ENCODE data around the gene ADRM1. TPM values are rescaled to one million over a fixed set of nuclear protein-coding genes. Genes with fewer than 3 reads are reported as not detected.

ADRM1 gene
- total RNA-seq, 1 experiment from 2014 or later = 160 TPM

DNA sequence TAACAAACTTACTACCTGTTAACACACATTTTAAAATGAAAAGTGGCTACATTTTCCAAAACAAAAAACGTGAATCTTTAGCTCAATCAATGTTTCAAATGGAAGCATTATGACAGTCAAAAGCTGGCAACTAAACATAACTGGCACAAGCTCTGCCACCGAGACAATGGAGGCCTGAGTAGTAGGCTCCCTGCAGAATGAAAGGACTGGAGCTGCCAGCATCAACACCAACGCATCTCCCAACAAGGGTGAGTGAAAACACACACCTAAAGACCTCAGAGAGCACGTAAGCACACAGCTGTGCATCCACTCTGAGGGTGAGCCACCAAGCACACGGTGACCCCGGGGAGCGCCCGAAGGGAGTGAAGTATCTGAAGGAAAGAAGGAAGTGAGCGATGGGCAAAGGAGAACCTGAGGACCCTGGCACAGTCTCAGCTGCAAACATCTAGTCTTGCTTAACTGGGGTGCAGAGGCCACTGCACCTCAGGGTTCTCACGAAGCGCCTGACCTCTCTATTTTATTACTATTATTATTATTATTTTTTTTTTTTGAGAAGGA, 1.6 kb upstream of the ADRM1 start (continued):
- TF ChIP-seq, protein P1, sequence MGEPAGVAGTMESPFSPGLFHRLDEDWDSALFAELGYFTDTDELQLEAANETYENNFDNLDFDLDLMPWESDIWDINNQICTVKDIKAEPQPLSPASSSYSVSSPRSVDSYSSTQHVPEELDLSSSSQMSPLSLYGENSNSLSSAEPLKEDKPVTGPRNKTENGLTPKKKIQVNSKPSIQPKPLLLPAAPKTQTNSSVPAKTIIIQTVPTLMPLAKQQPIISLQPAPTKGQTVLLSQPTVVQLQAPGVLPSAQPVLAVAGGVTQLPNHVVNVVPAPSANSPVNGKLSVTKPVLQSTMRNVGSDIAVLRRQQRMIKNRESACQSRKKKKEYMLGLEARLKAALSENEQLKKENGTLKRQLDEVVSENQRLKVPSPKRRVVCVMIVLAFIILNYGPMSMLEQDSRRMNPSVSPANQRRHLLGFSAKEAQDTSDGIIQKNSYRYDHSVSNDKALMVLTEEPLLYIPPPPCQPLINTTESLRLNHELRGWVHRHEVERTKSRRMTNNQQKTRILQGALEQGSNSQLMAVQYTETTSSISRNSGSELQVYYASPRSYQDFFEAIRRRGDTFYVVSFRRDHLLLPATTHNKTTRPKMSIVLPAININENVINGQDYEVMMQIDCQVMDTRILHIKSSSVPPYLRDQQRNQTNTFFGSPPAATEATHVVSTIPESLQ (CRISPR knock-in tag; IDR thresholded peaks at IDR 0.05) = no peak
- TF ChIP-seq SP1 (CRISPR knock-in tag; conservative IDR thresholded peaks at IDR 0.05) (no peak), ZNF317 (CRISPR knock-in tag; IDR thresholded peaks at IDR 0.05; ENCODE audit: borderline replicate concordance, low read depth) (no peak), SMAD3 (CRISPR knock-in tag; IDR thresholded peaks at IDR 0.05; ENCODE audit: borderline replicate concordance) (no peak), NFATC4 (CRISPR knock-in tag; IDR thresholded peaks at IDR 0.05) (no peak), TEAD4 (CRISPR knock-in tag; IDR thresholded peaks at IDR 0.05) (no peak)
- TF ChIP-seq, protein P2, sequence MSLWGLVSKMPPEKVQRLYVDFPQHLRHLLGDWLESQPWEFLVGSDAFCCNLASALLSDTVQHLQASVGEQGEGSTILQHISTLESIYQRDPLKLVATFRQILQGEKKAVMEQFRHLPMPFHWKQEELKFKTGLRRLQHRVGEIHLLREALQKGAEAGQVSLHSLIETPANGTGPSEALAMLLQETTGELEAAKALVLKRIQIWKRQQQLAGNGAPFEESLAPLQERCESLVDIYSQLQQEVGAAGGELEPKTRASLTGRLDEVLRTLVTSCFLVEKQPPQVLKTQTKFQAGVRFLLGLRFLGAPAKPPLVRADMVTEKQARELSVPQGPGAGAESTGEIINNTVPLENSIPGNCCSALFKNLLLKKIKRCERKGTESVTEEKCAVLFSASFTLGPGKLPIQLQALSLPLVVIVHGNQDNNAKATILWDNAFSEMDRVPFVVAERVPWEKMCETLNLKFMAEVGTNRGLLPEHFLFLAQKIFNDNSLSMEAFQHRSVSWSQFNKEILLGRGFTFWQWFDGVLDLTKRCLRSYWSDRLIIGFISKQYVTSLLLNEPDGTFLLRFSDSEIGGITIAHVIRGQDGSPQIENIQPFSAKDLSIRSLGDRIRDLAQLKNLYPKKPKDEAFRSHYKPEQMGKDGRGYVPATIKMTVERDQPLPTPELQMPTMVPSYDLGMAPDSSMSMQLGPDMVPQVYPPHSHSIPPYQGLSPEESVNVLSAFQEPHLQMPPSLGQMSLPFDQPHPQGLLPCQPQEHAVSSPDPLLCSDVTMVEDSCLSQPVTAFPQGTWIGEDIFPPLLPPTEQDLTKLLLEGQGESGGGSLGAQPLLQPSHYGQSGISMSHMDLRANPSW (CRISPR knock-in tag; conservative IDR thresholded peaks at IDR 0.05; ENCODE audit: low read depth) = no peak
- TF ChIP-seq, protein P3, sequence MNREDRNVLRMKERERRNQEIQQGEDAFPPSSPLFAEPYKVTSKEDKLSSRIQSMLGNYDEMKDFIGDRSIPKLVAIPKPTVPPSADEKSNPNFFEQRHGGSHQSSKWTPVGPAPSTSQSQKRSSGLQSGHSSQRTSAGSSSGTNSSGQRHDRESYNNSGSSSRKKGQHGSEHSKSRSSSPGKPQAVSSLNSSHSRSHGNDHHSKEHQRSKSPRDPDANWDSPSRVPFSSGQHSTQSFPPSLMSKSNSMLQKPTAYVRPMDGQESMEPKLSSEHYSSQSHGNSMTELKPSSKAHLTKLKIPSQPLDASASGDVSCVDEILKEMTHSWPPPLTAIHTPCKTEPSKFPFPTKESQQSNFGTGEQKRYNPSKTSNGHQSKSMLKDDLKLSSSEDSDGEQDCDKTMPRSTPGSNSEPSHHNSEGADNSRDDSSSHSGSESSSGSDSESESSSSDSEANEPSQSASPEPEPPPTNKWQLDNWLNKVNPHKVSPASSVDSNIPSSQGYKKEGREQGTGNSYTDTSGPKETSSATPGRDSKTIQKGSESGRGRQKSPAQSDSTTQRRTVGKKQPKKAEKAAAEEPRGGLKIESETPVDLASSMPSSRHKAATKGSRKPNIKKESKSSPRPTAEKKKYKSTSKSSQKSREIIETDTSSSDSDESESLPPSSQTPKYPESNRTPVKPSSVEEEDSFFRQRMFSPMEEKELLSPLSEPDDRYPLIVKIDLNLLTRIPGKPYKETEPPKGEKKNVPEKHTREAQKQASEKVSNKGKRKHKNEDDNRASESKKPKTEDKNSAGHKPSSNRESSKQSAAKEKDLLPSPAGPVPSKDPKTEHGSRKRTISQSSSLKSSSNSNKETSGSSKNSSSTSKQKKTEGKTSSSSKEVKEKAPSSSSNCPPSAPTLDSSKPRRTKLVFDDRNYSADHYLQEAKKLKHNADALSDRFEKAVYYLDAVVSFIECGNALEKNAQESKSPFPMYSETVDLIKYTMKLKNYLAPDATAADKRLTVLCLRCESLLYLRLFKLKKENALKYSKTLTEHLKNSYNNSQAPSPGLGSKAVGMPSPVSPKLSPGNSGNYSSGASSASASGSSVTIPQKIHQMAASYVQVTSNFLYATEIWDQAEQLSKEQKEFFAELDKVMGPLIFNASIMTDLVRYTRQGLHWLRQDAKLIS (CRISPR knock-in tag; IDR thresholded peaks at IDR 0.05; ENCODE audit: borderline replicate concordance) = no peak
- TF ChIP-seq, protein P4, sequence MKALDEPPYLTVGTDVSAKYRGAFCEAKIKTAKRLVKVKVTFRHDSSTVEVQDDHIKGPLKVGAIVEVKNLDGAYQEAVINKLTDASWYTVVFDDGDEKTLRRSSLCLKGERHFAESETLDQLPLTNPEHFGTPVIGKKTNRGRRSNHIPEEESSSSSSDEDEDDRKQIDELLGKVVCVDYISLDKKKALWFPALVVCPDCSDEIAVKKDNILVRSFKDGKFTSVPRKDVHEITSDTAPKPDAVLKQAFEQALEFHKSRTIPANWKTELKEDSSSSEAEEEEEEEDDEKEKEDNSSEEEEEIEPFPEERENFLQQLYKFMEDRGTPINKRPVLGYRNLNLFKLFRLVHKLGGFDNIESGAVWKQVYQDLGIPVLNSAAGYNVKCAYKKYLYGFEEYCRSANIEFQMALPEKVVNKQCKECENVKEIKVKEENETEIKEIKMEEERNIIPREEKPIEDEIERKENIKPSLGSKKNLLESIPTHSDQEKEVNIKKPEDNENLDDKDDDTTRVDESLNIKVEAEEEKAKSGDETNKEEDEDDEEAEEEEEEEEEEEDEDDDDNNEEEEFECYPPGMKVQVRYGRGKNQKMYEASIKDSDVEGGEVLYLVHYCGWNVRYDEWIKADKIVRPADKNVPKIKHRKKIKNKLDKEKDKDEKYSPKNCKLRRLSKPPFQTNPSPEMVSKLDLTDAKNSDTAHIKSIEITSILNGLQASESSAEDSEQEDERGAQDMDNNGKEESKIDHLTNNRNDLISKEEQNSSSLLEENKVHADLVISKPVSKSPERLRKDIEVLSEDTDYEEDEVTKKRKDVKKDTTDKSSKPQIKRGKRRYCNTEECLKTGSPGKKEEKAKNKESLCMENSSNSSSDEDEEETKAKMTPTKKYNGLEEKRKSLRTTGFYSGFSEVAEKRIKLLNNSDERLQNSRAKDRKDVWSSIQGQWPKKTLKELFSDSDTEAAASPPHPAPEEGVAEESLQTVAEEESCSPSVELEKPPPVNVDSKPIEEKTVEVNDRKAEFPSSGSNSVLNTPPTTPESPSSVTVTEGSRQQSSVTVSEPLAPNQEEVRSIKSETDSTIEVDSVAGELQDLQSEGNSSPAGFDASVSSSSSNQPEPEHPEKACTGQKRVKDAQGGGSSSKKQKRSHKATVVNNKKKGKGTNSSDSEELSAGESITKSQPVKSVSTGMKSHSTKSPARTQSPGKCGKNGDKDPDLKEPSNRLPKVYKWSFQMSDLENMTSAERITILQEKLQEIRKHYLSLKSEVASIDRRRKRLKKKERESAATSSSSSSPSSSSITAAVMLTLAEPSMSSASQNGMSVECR (CRISPR knock-in tag; IDR thresholded peaks at IDR 0.05; ENCODE audit: borderline replicate concordance) = no peak
- TF ChIP-seq, protein P5, sequence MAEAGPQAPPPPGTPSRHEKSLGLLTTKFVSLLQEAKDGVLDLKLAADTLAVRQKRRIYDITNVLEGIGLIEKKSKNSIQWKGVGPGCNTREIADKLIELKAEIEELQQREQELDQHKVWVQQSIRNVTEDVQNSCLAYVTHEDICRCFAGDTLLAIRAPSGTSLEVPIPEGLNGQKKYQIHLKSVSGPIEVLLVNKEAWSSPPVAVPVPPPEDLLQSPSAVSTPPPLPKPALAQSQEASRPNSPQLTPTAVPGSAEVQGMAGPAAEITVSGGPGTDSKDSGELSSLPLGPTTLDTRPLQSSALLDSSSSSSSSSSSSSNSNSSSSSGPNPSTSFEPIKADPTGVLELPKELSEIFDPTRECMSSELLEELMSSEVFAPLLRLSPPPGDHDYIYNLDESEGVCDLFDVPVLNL (CRISPR knock-in tag; IDR thresholded peaks at IDR 0.05; ENCODE audit: borderline replicate concordance, low read depth) = no peak
- TF ChIP-seq, protein P6, sequence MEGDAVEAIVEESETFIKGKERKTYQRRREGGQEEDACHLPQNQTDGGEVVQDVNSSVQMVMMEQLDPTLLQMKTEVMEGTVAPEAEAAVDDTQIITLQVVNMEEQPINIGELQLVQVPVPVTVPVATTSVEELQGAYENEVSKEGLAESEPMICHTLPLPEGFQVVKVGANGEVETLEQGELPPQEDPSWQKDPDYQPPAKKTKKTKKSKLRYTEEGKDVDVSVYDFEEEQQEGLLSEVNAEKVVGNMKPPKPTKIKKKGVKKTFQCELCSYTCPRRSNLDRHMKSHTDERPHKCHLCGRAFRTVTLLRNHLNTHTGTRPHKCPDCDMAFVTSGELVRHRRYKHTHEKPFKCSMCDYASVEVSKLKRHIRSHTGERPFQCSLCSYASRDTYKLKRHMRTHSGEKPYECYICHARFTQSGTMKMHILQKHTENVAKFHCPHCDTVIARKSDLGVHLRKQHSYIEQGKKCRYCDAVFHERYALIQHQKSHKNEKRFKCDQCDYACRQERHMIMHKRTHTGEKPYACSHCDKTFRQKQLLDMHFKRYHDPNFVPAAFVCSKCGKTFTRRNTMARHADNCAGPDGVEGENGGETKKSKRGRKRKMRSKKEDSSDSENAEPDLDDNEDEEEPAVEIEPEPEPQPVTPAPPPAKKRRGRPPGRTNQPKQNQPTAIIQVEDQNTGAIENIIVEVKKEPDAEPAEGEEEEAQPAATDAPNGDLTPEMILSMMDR (IDR thresholded peaks at IDR 0.05) = no peak
